Measurements from ENCODE around the gene MAP3K5. TPM values are rescaled to one million over a fixed set of nuclear protein-coding genes. Genes with fewer than 3 reads are reported as not detected.
A peak's percentile ranks its signal among the peaks of the same experiment; 100 is the strongest.

MAP3K5 gene, protein sequence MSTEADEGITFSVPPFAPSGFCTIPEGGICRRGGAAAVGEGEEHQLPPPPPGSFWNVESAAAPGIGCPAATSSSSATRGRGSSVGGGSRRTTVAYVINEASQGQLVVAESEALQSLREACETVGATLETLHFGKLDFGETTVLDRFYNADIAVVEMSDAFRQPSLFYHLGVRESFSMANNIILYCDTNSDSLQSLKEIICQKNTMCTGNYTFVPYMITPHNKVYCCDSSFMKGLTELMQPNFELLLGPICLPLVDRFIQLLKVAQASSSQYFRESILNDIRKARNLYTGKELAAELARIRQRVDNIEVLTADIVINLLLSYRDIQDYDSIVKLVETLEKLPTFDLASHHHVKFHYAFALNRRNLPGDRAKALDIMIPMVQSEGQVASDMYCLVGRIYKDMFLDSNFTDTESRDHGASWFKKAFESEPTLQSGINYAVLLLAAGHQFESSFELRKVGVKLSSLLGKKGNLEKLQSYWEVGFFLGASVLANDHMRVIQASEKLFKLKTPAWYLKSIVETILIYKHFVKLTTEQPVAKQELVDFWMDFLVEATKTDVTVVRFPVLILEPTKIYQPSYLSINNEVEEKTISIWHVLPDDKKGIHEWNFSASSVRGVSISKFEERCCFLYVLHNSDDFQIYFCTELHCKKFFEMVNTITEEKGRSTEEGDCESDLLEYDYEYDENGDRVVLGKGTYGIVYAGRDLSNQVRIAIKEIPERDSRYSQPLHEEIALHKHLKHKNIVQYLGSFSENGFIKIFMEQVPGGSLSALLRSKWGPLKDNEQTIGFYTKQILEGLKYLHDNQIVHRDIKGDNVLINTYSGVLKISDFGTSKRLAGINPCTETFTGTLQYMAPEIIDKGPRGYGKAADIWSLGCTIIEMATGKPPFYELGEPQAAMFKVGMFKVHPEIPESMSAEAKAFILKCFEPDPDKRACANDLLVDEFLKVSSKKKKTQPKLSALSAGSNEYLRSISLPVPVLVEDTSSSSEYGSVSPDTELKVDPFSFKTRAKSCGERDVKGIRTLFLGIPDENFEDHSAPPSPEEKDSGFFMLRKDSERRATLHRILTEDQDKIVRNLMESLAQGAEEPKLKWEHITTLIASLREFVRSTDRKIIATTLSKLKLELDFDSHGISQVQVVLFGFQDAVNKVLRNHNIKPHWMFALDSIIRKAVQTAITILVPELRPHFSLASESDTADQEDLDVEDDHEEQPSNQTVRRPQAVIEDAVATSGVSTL (N-terminal part only)
- 1 to 10 TPM; 5.2 to 5.6 TPM for polyA plus RNA-seq

DNA sequence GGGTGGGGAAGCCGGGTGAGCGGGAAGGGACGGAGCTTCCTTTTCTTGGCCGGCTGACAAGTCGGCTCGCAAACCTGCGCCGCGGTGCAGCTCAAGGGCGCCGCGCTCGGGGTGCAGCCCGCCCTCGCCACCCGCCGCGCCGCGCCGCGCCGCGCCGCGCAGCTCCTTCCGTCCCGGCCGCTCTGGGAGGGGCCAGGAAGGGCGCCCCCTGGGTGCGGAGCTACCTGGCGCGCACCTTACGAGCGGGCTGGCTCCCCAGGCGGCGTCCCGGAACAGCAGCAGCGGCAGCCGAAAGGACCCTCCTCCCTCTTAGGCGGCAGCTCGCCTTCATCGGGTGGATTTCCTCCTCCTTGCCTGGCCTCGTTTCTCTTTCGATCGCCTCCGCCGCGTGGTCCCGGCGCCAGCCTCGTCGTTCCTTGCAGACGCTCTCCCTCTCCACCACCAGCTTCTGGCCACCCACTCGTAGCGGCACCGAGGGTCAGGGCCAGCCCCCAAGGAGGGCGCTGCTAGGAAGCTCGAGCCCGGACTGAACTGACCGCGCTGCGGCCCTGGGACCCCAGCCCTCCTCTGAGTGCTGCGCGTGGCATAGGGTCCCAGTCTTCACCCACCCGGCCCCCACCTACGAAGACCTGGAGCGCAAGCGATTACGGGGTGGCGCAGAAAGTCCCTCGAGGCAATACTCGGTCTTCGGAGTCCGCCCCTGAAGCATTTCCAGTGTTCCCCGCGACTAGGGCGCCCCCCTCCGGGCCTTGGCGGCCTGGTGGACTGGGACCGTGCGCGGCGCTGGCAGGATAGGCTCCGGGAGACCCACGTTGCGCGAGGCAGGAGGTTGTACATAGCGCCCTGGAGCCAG, at the start of gene MAP3K5:
Gene MAP3K5 (minus strand): TSS at position 68 of the 853 bp plus-strand sequence. CDS start 320 bp downstream, outside the sequence.
- Histone ChIP-seq H3K36me3 (ENCODE audit: control insufficient read depth in 2 of 2, insufficient read depth in 2 of 2, low read length in 1 of 2) (no peaks in the 10 kb centered on the region), H3K4me1 (ENCODE audit: control insufficient read depth in 2 of 2, insufficient read depth in 2 of 2, low read length in 1 of 2) (no peaks in the 10 kb centered on the region), H3K4me3 (ENCODE audit: low read depth in 1 of 2, low read length in 2 of 2) (peak within 1 kb of the TSS; percentile 81 to 96), H3K9me3 (ENCODE audit: control insufficient read depth in 2 of 2, insufficient read depth in 1 of 2, low read depth in 1 of 2, low read length in 1 of 2) (no peaks in the 10 kb centered on the region), H3K27me3 (ENCODE audit: control insufficient read depth in 1 of 2, insufficient read depth in 2 of 2, low read length in 2 of 2) (no peaks in the 10 kb centered on the region), H3K27ac (ENCODE audit: low read depth in 2 of 2, low read length in 1 of 2) (peak within 1 kb of the TSS; percentile 94 to 95)
- 0% methylated on average over 56 to 89 of the region's 89 CpGs for WGBS, 2 donors

DNA sequence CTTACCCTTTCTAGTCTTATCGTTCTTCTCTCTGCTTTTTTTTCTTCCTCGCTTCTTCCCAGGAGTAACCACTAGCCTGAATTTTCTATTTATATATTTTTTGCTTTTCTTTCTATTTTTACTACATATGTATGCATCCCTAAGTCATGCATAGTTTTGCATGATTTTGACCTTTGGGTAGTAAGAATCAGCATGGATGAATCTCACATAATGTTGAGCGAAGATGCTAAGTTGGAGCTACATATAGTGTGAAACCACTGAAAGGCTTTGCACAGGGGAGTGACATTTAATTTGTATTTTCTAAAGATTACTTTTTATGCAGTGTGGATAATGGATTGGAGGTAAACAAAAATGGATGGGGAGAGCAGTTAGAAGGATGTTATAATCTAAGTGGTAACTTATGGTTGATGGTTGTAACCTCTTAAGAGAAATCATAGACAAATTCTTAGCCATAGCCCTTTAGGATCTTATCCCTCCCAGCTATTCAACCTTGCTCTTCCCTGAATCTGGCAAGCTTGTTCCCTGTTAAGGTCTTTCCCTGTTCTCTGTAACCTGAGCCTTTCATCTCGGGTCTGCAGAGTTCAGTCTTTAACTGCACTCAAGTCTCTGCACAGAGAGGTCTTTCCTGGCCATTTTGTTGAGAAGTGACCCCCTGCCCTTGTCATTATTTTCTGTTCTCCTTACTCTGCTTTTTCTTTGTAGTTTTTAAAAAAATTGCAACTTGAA, 48.2 kb upstream of the MAP3K5 start:
- H3K36me3 ChIP-seq (ENCODE audit: control insufficient read depth in 2 of 2, insufficient read depth in 2 of 2, low read length in 1 of 2): no peaks in the 10 kb centered on the region
- H3K27ac ChIP-seq (ENCODE audit: low read depth in 2 of 2, low read length in 1 of 2): no peak overlapping the region
- no peak overlapping the region for H3K4me3 ChIP-seq (ENCODE audit: low read depth in 1 of 2, low read length in 2 of 2)
- H3K27me3 ChIP-seq (ENCODE audit: control insufficient read depth in 1 of 2, insufficient read depth in 2 of 2, low read length in 2 of 2): no peaks in the 10 kb centered on the region
- H3K4me1 ChIP-seq (ENCODE audit: control insufficient read depth in 2 of 2, insufficient read depth in 2 of 2, low read length in 1 of 2): no peaks in the 10 kb centered on the region
- 87 to 88% methylated on average over 4 of the region's 4 CpGs for WGBS, 2 donors
- H3K9me3 ChIP-seq (ENCODE audit: control insufficient read depth in 2 of 2, insufficient read depth in 1 of 2, low read depth in 1 of 2, low read length in 1 of 2): no peaks in the 10 kb centered on the region

DNA sequence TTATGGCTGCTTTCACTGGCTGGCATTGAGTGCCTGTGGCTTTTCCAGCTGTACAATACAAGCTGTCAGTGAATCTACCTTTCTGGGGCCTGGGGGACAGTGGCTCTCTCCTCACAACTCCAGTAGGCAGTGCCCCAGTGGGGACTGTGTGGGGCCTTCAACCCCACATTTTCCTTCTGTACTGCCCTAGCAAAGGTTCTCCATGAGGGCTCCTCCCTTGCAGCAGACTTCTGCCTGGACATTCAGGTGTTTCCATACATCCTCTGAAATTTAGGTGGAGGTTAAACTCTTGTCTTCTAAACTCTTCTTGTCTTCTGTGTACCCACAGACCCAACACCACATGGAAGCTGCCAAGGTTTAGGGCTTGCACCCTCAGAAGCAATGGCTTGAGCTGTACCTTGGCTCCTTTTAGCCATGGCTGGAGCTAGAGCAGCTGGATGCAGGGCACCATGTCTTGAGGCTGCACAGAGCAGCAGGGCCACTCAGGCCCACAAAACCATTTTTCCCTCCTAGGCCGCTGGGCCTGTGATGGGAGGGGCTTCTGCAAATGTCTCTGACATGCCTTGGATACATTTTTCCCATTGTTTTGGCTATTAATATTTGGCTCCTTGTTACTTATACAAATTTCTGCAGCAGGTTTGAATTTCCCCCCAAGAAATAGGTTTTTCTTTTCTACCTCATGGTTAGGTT, 39.7 kb upstream of the MAP3K5 start:
- H3K36me3 ChIP-seq (ENCODE audit: control insufficient read depth in 2 of 2, insufficient read depth in 2 of 2, low read length in 1 of 2): peaks cover 0 to 7% of the 10 kb centered on the region in 2 donors
- WGBS, 2 donors: 95 to 98% methylated on average over 1 of the region's 1 CpG
- H3K4me1 ChIP-seq (ENCODE audit: control insufficient read depth in 2 of 2, insufficient read depth in 2 of 2, low read length in 1 of 2): no peaks in the 10 kb centered on the region
- peaks cover 0 to 6% of the 10 kb centered on the region in 2 donors for H3K9me3 ChIP-seq (ENCODE audit: control insufficient read depth in 2 of 2, insufficient read depth in 1 of 2, low read depth in 1 of 2, low read length in 1 of 2)
- no peak overlapping the region for H3K4me3 ChIP-seq (ENCODE audit: low read depth in 1 of 2, low read length in 2 of 2)
- H3K27me3 ChIP-seq (ENCODE audit: control insufficient read depth in 1 of 2, insufficient read depth in 2 of 2, low read length in 2 of 2): no peaks in the 10 kb centered on the region
- no peak overlapping the region for H3K27ac ChIP-seq (ENCODE audit: low read depth in 2 of 2, low read length in 1 of 2)

DNA sequence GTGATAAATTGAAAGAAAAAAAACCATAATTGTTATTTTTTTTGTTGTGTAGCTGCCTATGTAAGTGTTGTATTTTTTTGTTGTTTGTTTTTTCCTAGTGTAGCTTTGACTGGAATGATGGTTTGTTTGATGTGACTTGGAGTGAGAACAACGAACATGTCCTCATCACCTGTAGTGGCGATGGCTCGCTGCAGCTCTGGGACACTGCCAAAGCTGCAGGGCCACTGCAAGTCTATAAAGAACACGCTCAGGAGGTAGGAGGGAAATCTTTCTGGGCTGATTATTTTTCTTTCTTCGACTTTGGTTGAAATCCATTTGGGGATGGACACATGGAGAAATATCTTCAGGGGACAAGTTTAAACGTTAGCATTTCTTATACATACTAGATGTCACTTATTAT, 33.9 kb upstream of the MAP3K5 start:
- Histone ChIP-seq H3K36me3 (ENCODE audit: control insufficient read depth in 2 of 2, insufficient read depth in 2 of 2, low read length in 1 of 2) (no peaks in the 10 kb centered on the region), H3K27ac (ENCODE audit: low read depth in 2 of 2, low read length in 1 of 2) (no peak overlapping the region), H3K4me3 (ENCODE audit: low read depth in 1 of 2, low read length in 2 of 2) (no peak overlapping the region), H3K27me3 (ENCODE audit: control insufficient read depth in 1 of 2, insufficient read depth in 2 of 2, low read length in 2 of 2) (no peaks in the 10 kb centered on the region), H3K9me3 (ENCODE audit: control insufficient read depth in 2 of 2, insufficient read depth in 1 of 2, low read depth in 1 of 2, low read length in 1 of 2) (no peaks in the 10 kb centered on the region), H3K4me1 (ENCODE audit: control insufficient read depth in 2 of 2, insufficient read depth in 2 of 2, low read length in 1 of 2) (peaks cover 0 to 5% of the 10 kb centered on the region in 2 donors)
- 68 to 86% methylated on average over 6 of the region's 6 CpGs for WGBS, 2 donors

DNA sequence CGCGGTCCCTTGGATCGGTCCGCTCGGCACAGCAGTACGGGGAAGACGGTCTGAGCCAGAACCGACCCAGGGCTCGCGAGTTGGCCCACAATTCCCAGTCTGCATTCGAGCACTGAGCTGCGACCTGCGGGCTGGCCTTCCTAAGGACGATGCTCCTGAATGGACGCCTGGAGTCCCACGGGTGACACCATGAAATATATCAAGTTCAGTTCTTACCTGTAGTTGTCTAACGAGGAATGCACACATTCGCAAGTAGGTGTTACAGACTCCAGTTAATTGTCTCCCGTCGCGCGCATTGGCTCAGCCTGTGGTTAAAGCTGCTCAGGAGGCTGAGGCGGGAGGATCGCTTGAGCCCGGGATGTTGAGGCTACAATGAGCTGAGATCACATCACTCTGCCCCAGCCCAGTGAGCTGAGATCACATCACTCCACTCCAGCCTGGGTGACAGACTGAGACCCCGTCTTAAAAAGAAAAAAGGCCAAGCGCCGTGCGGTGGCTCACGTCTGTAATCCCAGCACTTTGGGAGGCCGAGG, 30.9 kb upstream of the MAP3K5 start:
- peak overlapping the region; percentile 92 to 96 for H3K27ac ChIP-seq (ENCODE audit: low read depth in 2 of 2, low read length in 1 of 2)
- peak overlapping the region; percentile 68 to 93 for H3K4me3 ChIP-seq (ENCODE audit: low read depth in 1 of 2, low read length in 2 of 2)
- peaks cover 0 to 5% of the 10 kb centered on the region in 2 donors for H3K4me1 ChIP-seq (ENCODE audit: control insufficient read depth in 2 of 2, insufficient read depth in 2 of 2, low read length in 1 of 2)
- no peaks in the 10 kb centered on the region for H3K27me3 ChIP-seq (ENCODE audit: control insufficient read depth in 1 of 2, insufficient read depth in 2 of 2, low read length in 2 of 2)
- no peaks in the 10 kb centered on the region for H3K9me3 ChIP-seq (ENCODE audit: control insufficient read depth in 2 of 2, insufficient read depth in 1 of 2, low read depth in 1 of 2, low read length in 1 of 2)
- no peaks in the 10 kb centered on the region for H3K36me3 ChIP-seq (ENCODE audit: control insufficient read depth in 2 of 2, insufficient read depth in 2 of 2, low read length in 1 of 2)
- 50 to 54% methylated on average over 31 of the region's 31 CpGs for WGBS, 2 donors

DNA sequence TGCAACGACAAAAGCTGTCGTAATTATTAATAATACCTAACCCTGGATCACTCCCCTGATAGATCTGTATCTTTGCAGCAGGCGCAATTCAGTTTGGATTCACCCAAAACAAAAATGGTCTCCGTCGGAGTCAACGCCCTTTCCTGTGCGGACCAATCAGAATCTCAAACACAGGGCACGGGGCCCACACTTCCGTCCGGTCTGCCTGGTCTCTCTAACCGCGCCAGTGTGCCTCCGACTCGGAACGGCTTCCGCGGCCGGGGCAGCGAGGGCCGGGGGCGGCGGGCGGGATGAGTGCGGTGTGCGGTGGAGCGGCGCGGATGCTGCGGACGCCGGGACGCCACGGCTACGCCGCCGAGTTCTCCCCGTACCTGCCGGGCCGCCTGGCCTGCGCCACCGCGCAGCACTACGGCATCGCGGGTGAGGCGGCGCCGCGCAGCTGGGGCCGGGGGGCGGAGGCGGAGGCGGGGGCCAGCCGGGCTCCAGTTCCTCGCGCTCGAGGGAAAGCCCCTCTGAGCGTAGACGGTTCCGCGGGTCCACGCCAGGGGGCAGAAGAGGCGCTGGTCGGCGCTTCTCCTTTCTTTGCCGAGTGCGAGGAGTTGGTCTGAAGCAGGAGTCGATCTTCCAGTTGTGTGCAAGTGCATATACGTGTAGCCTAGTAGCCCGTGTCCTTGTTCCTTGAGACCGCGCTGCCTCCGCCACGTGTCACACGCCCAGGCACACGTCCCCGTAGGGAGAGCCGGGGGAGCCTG, 30.3 kb upstream of the MAP3K5 start, which contains the start of gene PEX7:
Gene PEX7 (plus strand): TSS at position 217 of the 752 bp plus-strand sequence. CDS start 74 bp downstream, at position 291.
- H3K36me3 ChIP-seq (ENCODE audit: control insufficient read depth in 2 of 2, insufficient read depth in 2 of 2, low read length in 1 of 2): no peaks in the 10 kb centered on the region
- peaks cover 0 to 5% of the 10 kb centered on the region in 2 donors for H3K4me1 ChIP-seq (ENCODE audit: control insufficient read depth in 2 of 2, insufficient read depth in 2 of 2, low read length in 1 of 2)
- no peaks in the 10 kb centered on the region for H3K27me3 ChIP-seq (ENCODE audit: control insufficient read depth in 1 of 2, insufficient read depth in 2 of 2, low read length in 2 of 2)
- H3K4me3 ChIP-seq (ENCODE audit: low read depth in 1 of 2, low read length in 2 of 2): peak within 1 kb of the TSS; percentile 68 to 93
- WGBS, 2 donors: 0% methylated on average over 76 to 78 of the region's 78 CpGs
- H3K27ac ChIP-seq (ENCODE audit: low read depth in 2 of 2, low read length in 1 of 2): peak within 1 kb of the TSS; percentile 92 to 96
- H3K9me3 ChIP-seq (ENCODE audit: control insufficient read depth in 2 of 2, insufficient read depth in 1 of 2, low read depth in 1 of 2, low read length in 1 of 2): no peaks in the 10 kb centered on the region

DNA sequence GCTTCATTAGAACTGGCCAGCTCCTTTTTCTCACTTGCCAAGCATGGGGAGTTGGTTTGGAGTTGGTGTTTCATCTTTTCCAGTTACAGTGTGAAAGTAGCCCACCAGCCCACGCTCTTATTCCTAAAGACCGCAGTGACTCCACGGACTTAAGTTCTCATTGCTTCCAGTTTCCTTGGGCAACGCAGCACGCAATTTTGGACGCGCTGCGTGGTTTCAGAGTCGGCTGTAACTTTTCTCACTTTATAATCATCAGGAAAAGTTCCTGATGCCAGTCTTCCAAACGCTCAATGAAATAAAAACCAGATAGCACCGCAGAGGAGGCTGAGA, 29.7 kb upstream of the MAP3K5 start:
- Histone ChIP-seq H3K9me3 (ENCODE audit: control insufficient read depth in 2 of 2, insufficient read depth in 1 of 2, low read depth in 1 of 2, low read length in 1 of 2) (no peaks in the 10 kb centered on the region), H3K27ac (ENCODE audit: low read depth in 2 of 2, low read length in 1 of 2) (peak overlapping the region; percentile 92 to 96), H3K36me3 (ENCODE audit: control insufficient read depth in 2 of 2, insufficient read depth in 2 of 2, low read length in 1 of 2) (no peaks in the 10 kb centered on the region), H3K27me3 (ENCODE audit: control insufficient read depth in 1 of 2, insufficient read depth in 2 of 2, low read length in 2 of 2) (no peaks in the 10 kb centered on the region), H3K4me3 (ENCODE audit: low read depth in 1 of 2, low read length in 2 of 2) (peak overlapping the region; percentile 68 to 93), H3K4me1 (ENCODE audit: control insufficient read depth in 2 of 2, insufficient read depth in 2 of 2, low read length in 1 of 2) (peaks cover 0 to 5% of the 10 kb centered on the region in 2 donors)
- WGBS, 2 donors: 1% methylated on average over 11 of the region's 11 CpGs

All from esophagus (tissue), 2 donors.